GM12878 (cell line): ENCODE measurements around the gene PDIA5. TPM values are rescaled to one million over a fixed set of nuclear protein-coding genes. Genes with fewer than 3 reads are reported as not detected.

Source experiments
- ATAC-seq: fragments of 200-7000 bp; cut with Tn5 transposase; 3 replicates; pipeline ENCODE4 v1.9.1; 2020; ENCODE audit warnings: mild to moderate bottlenecking, moderate library complexity
- BruUV-seq: library from RNA; stranded (reverse); fragments of 400-500 nt; replicated peaks from 2 replicates; lab custom pipeline; 2021; lab: Mats Ljungman, UMichigan
- CTCF ChIA-PET: fragments of 300-600 bp; sonication (Branson Sonifier 250); formaldehyde crosslinking; extraction: SDS; loops from one replicate; lab custom pipeline; 2021; ENCODE audit warnings: inconsistent platforms; lab: Yijun Ruan, JAX
- POLR2A ChIA-PET: fragments of 350-600 bp; formaldehyde crosslinking; extraction: SDS; loops from one replicate; lab custom pipeline; 2021; ENCODE audit warnings: inconsistent platforms; lab: Charles Lee
- RAD21 ChIA-PET: fragments of 300-600 bp; sonication (Branson Sonifier 250); formaldehyde crosslinking; loops from one replicate; lab custom pipeline; 2023; ENCODE audit warnings: antibody characterized with exemption; ENCODE audit not compliant: unreplicated experiment; lab: Charles Lee
- SMC1A ChIA-PET: fragments of 300-600 bp; sonication (Branson Sonifier 250); formaldehyde crosslinking; loops from one replicate; lab custom pipeline; 2023; ENCODE audit not compliant: unreplicated experiment, uncharacterized antibody; lab: Charles Lee
- DNase-seq: peaks from one replicate; pipeline ENCODE4 v3.0.0-alpha.2; 2011; ENCODE audit warnings: low read depth, low spot score
- FAIRE-seq: peaks from 3 replicates; lab custom pipeline; 2011; peaks lifted over from hg19 to GRCh38; lab: Jason Lieb, UNC
- H2AFZ ChIP-seq: 2 replicates; pipeline ENCODE4 v1.6.0; 2011; ENCODE audit warnings: low read depth, low read length, control low read depth; ENCODE audit not compliant: control insufficient read depth
- H3K27ac ChIP-seq: 2 replicates; pipeline ENCODE4 v1.5.1; 2011; ENCODE audit warnings: control low read depth; ENCODE audit not compliant: control insufficient read depth, insufficient read depth
- H3K27me3 ChIP-seq, 2 experiments: replicated peaks in 1 of 2; 2 replicates each; pipeline versions ENCODE4 v1.6.0 to v1.6.1; 2011; ENCODE audit warnings: low read length in 1 of 2; ENCODE audit not compliant: control insufficient read depth in 2 of 2, insufficient read depth in 2 of 2
- H3K36me3 ChIP-seq, 2 experiments: 2 replicates each; pipeline ENCODE4 v1.5.1; 2011; ENCODE audit warnings: low read length in 1 of 2; ENCODE audit not compliant: control insufficient read depth in 2 of 2, insufficient read depth in 2 of 2
- H3K4me1 ChIP-seq: 2 replicates; pipeline ENCODE4 v1.6.1; 2011; ENCODE audit warnings: mild to moderate bottlenecking, low read length, moderate library complexity, mixed read lengths; ENCODE audit not compliant: control insufficient read depth, insufficient read depth
- H3K4me2 ChIP-seq: 2 replicates; pipeline ENCODE4 v1.6.0; 2011; ENCODE audit warnings: control low read depth; ENCODE audit not compliant: control insufficient read depth, insufficient read depth
- H3K4me3 ChIP-seq: fragments of 200-600 bp; sonication (generic); 2 replicates; pipeline ENCODE4 v1.5.1; 2016
- H3K79me2 ChIP-seq: 2 replicates; pipeline ENCODE4 v1.6.0; 2011; ENCODE audit warnings: low read length; ENCODE audit not compliant: control insufficient read depth, insufficient read depth
- H3K9ac ChIP-seq: 2 replicates; pipeline ENCODE4 v1.8.0; 2011; ENCODE audit warnings: low read length, control low read depth, mixed read lengths; ENCODE audit not compliant: control insufficient read depth, insufficient read depth
- H3K9me3 ChIP-seq: replicated peaks from 3 replicates; pipeline ENCODE4 v1.5.1; 2011; ENCODE audit warnings: mild to moderate bottlenecking, low read length; ENCODE audit not compliant: control insufficient read depth, insufficient read depth
- H4K20me1 ChIP-seq: 2 replicates; pipeline ENCODE4 v1.6.0; 2011; ENCODE audit not compliant: control insufficient read depth, insufficient read depth
- BMI1 ChIP-seq: fragments of 450-650 bp; IDR thresholded peaks from 2 replicates; pipeline ENCODE4 v1.6.1; 2016; ENCODE audit warnings: mild to moderate bottlenecking, moderate library complexity, borderline replicate concordance
- E2F8 ChIP-seq: fragments of 450-650 bp; IDR thresholded peaks from 2 replicates; pipeline ENCODE4 v1.6.1; 2018; ENCODE audit warnings: mild to moderate bottlenecking, low read depth, moderate library complexity; ENCODE audit not compliant: partially characterized antibody
- IRF5 ChIP-seq: fragments of 450-650 bp; IDR thresholded peaks from 2 replicates; pipeline ENCODE4 v1.6.1; 2017; ENCODE audit warnings: borderline replicate concordance
- MLLT1 ChIP-seq: fragments of 450-650 bp; IDR thresholded peaks from 2 replicates; pipeline ENCODE4 v1.6.1; 2016; ENCODE audit warnings: mild to moderate bottlenecking
- RB1 ChIP-seq: fragments of 450-650 bp; formaldehyde crosslinking; IDR thresholded peaks from 2 replicates; pipeline ENCODE4 v1.6.1; 2017; ENCODE audit warnings: mild to moderate bottlenecking, borderline replicate concordance
- RCOR1 ChIP-seq: conservative IDR thresholded peaks from 2 replicates; pipeline ENCODE4 v1.6.1; 2012; ENCODE audit warnings: low read depth, low read length, improper control_type of control experiment
- REST ChIP-seq: IDR thresholded peaks from 2 replicates; pipeline ENCODE4 v1.6.1; 2012; ENCODE audit warnings: mild to moderate bottlenecking, low read depth, low read length
- SMARCA5 ChIP-seq: fragments of 450-650 bp; IDR thresholded peaks from 2 replicates; pipeline ENCODE4 v1.6.1; 2017; ENCODE audit warnings: mild to moderate bottlenecking
- TCF3 ChIP-seq: IDR thresholded peaks from 2 replicates; pipeline ENCODE4 v1.6.1; 2012; ENCODE audit warnings: low read depth, mild to moderate bottlenecking, low read length, borderline replicate concordance; ENCODE audit not compliant: insufficient read depth
- ZBTB11 ChIP-seq: fragments of 450-650 bp; formaldehyde crosslinking; IDR thresholded peaks from 2 replicates; pipeline ENCODE4 v1.5.0; 2022; ENCODE audit warnings: mild to moderate bottlenecking, missing genetic modification characterization
- WGBS: methylation state at CpG from one replicate; pipeline ENCODE4 v1.1.6; 2016; ENCODE audit warnings: low lambda C conversion rate; ENCODE audit not compliant: insufficient replicate concordance, insufficient coverage; ENCODE audit errors: missing lambda C conversion rate; 5-methylcytosine and 5-hydroxymethylcytosine counted together
- in situ Hi-C: fragments of 300-500 bp; cut with MboI; formaldehyde crosslinking; loops from 9 replicates; pipeline ENCODE4 v1.14.3; 2018; ENCODE audit warnings: mixed read lengths
- intact Hi-C: fragments of 100-400 bp; cut with micrococcal nuclease; formaldehyde crosslinking; loops from one replicate; pipeline ENCODE4 v1.14.2; 2022; ENCODE audit not compliant: unreplicated experiment
- polyA plus RNA-seq, 11 experiments: library from polyadenylated mRNA; depleted of rRNA in 4 of 11; unstranded in 6 of 11; stranded (reverse) in 5 of 11; fragments of >200 nt; fragmentation: Nextera tagmentation in 4 of 11; fragmentation: Illumina TruSeq in 1 of 11; extraction: Ambion mirVana in 4 of 11; extraction: Trizol in 1 of 11; gene quantifications; 1 replicate in 1 of 11; 2 replicates in 10 of 11; pipeline versions ENCODE4 v1.2.1 to v1.2.3, GENCODE V29; 2011 to 2016; ENCODE audit warnings: inconsistent platforms in 2 of 11, missing spikeins in 2 of 11, low read depth in 1 of 11
- total RNA-seq, 4 experiments: library from RNA; depleted of rRNA in 3 of 4; stranded (reverse); fragments of >200 nt in 3 of 4; fragmentation: Illumina TruSeq in 1 of 4; extraction: Trizol in 1 of 4; gene quantifications; 2 replicates each; pipeline versions ENCODE4 v1.2.1 to v1.2.3, GENCODE V29; 2013 to 2021

PDIA5 gene
- total and polyA plus RNA-seq, 10 of the 15 experiments (the other 5 are each of a cell fraction or from before 2014, with no cell fraction given), result 4.1 to 24.8 (median 19.2) TPM

GRCh38 chr3:123120573-123120972, 53.7 kb downstream of the PDIA5 start:
- H3K4me2 ChIP-seq, result no peak overlapping the region
- no peak overlapping the region for H2AFZ ChIP-seq
- ChIA-PET SMC1A (interaction anchor here (2.1 kb wide), 1 partner anchor 13 kb away, joined by 5 read pairs; no protein-coding TSS in a partner anchor), POLR2A (no interaction called here), RAD21 (no interaction called here), CTCF (no interaction called here)
- H4K20me1 ChIP-seq, result no peaks in the 10 kb centered on the region
- H3K4me1 ChIP-seq, result no peaks in the 10 kb centered on the region; the same call in 1 of the 2 replicates
- no peak overlapping the region for H3K9ac ChIP-seq
- WGBS, result 99% methylated on average over 4 of the region's 4 CpGs
- BruUV-seq, result no TSS peak
- FAIRE-seq (no peak), DNase-seq (no peak), ATAC-seq (no peak)
- intact Hi-C loops, result no loop called here
- H3K79me2 ChIP-seq, result no peaks in the 10 kb centered on the region
- no peaks in the 10 kb centered on the region for H3K27me3 ChIP-seq
- no peak overlapping the region for H3K27ac ChIP-seq
- H3K36me3 ChIP-seq, result peaks cover 14 to 25% of the 10 kb centered on the region in 2 experiments; a peak in 3 of 4 replicates
- H3K4me3 ChIP-seq, result no peak overlapping the region
- H3K9me3 ChIP-seq, result no peaks in the 10 kb centered on the region
- in situ Hi-C loops, result no loop called here
- TF ChIP-seq SMARCA5 (no peak), MLLT1 (no peak), IRF5 (no peak), E2F8 (no peak), RCOR1 (no peak), RB1 (no peak), ZBTB11 (CRISPR knock-in tag) (no peak), TCF3 (no peak), BMI1 (no peak), REST (no peak)
